ENCODE data around the gene RAPGEF3.

- TF ChIP-seq CTCF (IDR thresholded peaks at IDR 0.05) (no peak), EZH2 (IDR thresholded peaks at IDR 0.05; ENCODE audit: borderline replicate concordance, insufficient read depth, low read depth, low read length, poor library complexity, severe bottlenecking) (no peak)
These were observed 21.6 kb downstream of the RAPGEF3 start for GRCh38 chr12:47736877-47737676.
